Liver (tissue), 9 donors: ENCODE results near the gene HS3ST4. TPM values are rescaled to one million over a fixed set of nuclear protein-coding genes. Genes with fewer than 3 reads are reported as not detected.
"Not testable (repeated sequence)": the region's sequence is repeated elsewhere in the genome, so short reads cannot be mapped to it uniquely, and the experiment has no call there.

Experiments used
- DNase-seq: peaks from one replicate; pipeline ENCODE4 v3.0.0-alpha.2; 2017; ENCODE audit warnings: low spot score
- H3K27ac ChIP-seq, 2 donors: one replicate each; pipeline ENCODE4 v1.7.0; 2013; ENCODE audit warnings: inconsistent platforms in 2 of 2, low read length in 2 of 2, control low read depth in 1 of 2, low read depth in 1 of 2, mild to moderate bottlenecking in 1 of 2
- H3K27me3 ChIP-seq, 4 donors: one replicate each; pipeline versions ENCODE4 v1.6.1 to v1.7.0; 2013; ENCODE audit warnings: low read length in 3 of 4, inconsistent platforms in 1 of 4, mild to moderate bottlenecking in 1 of 4, moderate library complexity in 1 of 4; ENCODE audit not compliant: control insufficient read depth in 4 of 4, insufficient read depth in 4 of 4
- H3K36me3 ChIP-seq, 4 donors: one replicate each; pipeline versions ENCODE4 v1.6.1 to v1.7.0; 2013; ENCODE audit warnings: low read length in 3 of 4, mild to moderate bottlenecking in 3 of 4, low read depth in 1 of 4, moderate library complexity in 1 of 4; ENCODE audit not compliant: control insufficient read depth in 4 of 4, insufficient read depth in 3 of 4
- H3K4me1 ChIP-seq, 4 donors: one replicate each; pipeline versions ENCODE4 v1.6.1 to v1.7.0; 2013; ENCODE audit warnings: low read length in 3 of 4, mild to moderate bottlenecking in 3 of 4, moderate library complexity in 1 of 4; ENCODE audit not compliant: control insufficient read depth in 4 of 4, insufficient read depth in 4 of 4
- H3K4me3 ChIP-seq, 3 donors: one replicate each; pipeline versions ENCODE4 v1.6.1 to v1.7.0; 2013; ENCODE audit warnings: low read length in 3 of 3, control low read depth in 1 of 3, low read depth in 1 of 3, mild to moderate bottlenecking in 1 of 3
- H3K9ac ChIP-seq, 2 donors: one replicate each; pipeline ENCODE4 v1.7.0; 2013; ENCODE audit warnings: low read length in 2 of 2, mild to moderate bottlenecking in 2 of 2, moderate library complexity in 2 of 2, control low read depth in 1 of 2, low read depth in 1 of 2
- H3K9me3 ChIP-seq, 4 donors: one replicate each; pipeline versions ENCODE4 v1.6.1 to v1.7.0; 2013; ENCODE audit warnings: low read length in 3 of 4; ENCODE audit not compliant: control insufficient read depth in 4 of 4
- ATF3 ChIP-seq: IDR thresholded peaks from 2 replicates; pipeline ENCODE4 v1.6.1; 2016; ENCODE audit warnings: antibody characterized with exemption
- EGR1 ChIP-seq, 2 donors: IDR thresholded peaks; 2 replicates each; pipeline ENCODE4 v1.6.1; 2016 to 2018; ENCODE audit warnings: antibody characterized with exemption in 2 of 2, low read depth in 2 of 2
- FOXA2 ChIP-seq: IDR thresholded peaks from 2 replicates; pipeline ENCODE4 v1.6.1; 2016; ENCODE audit warnings: antibody characterized with exemption
- HNF4G ChIP-seq: IDR thresholded peaks from 2 replicates; pipeline ENCODE4 v1.6.1; 2016; ENCODE audit warnings: antibody characterized with exemption
- JUND ChIP-seq, 2 donors: IDR thresholded peaks; 2 replicates each; pipeline ENCODE4 v1.6.1; 2016; ENCODE audit warnings: antibody characterized with exemption in 2 of 2
- MAX ChIP-seq: IDR thresholded peaks from 2 replicates; pipeline ENCODE4 v1.6.1; 2016; ENCODE audit warnings: antibody characterized with exemption
- NR2F2 ChIP-seq: IDR thresholded peaks from 2 replicates; pipeline ENCODE4 v1.6.1; 2016; ENCODE audit warnings: antibody characterized with exemption
- RAD21 ChIP-seq, 2 donors: IDR thresholded peaks; 2 replicates each; pipeline ENCODE4 v1.6.1; 2016; ENCODE audit warnings: antibody characterized with exemption in 2 of 2, mild to moderate bottlenecking in 2 of 2
- REST ChIP-seq: IDR thresholded peaks from 2 replicates; pipeline ENCODE4 v1.6.1; 2016; ENCODE audit warnings: antibody characterized with exemption, mild to moderate bottlenecking
- RXRA ChIP-seq, 2 donors: IDR thresholded peaks; 2 replicates each; pipeline ENCODE4 v1.6.1; 2017 to 2018; ENCODE audit warnings: antibody characterized with exemption in 2 of 2, mild to moderate bottlenecking in 1 of 2
- SP1 ChIP-seq: IDR thresholded peaks from 2 replicates; pipeline ENCODE4 v1.6.1; 2018; ENCODE audit warnings: antibody characterized with exemption, mild to moderate bottlenecking
- TAF1 ChIP-seq: conservative IDR thresholded peaks from 2 replicates; pipeline ENCODE4 v1.6.1; 2016; ENCODE audit warnings: antibody characterized with exemption, mild to moderate bottlenecking
- YY1 ChIP-seq: IDR thresholded peaks from 2 replicates; pipeline ENCODE4 v1.6.1; 2016; ENCODE audit warnings: antibody characterized with exemption, mild to moderate bottlenecking
- WGBS: extraction: QIAGEN DNeasy Blood & Tissue Kit; methylation state at CpG from one replicate; pipeline ENCODE4 v1.1.7; 2013; 5-methylcytosine and 5-hydroxymethylcytosine counted together
- polyA plus RNA-seq, 2 donors: library from polyadenylated mRNA; stranded (reverse) in 1 of 2; unstranded in 1 of 2; fragments of 200-250 nt in 1 of 2; fragments of >200 nt in 1 of 2; fragmentation: Nextera tagmentation in 1 of 2; extraction: Ambion mirVana in 1 of 2; gene quantifications; one replicate each; pipeline versions ENCODE4 v1.2.1 to v1.2.3, GENCODE V29; 2013 to 2015
- total RNA-seq, 2 donors: library from RNA; depleted of rRNA; stranded (reverse); fragments of >200 nt; gene quantifications; one replicate each; pipeline ENCODE4 v1.2.3, GENCODE V29; 2014
- TF ChIP-seq, protein P1 (sequence below): IDR thresholded peaks from 2 replicates; pipeline ENCODE4 v1.6.1; 2016; ENCODE audit warnings: antibody characterized with exemption
- TF ChIP-seq, protein P2 (sequence below): fragments of 150-350 bp; IDR thresholded peaks from 2 replicates; pipeline ENCODE4 v1.5.1; 2017; ENCODE audit warnings: improper control_type of control experiment, low read depth, low read length; ENCODE audit not compliant: missing input control
- donor health status: healthy.
- donor health status: healthy.
- donor health status: healthy.
- donor health status: healthy.
- donor health status: healthy.

The HS3ST4 gene
- total and polyA plus RNA-seq, 4 donors = not detected

GRCh38 chr16:26026709-26027450, 335.1 kb downstream of the HS3ST4 start:
- no peak for DNase-seq
- Histone ChIP-seq H3K4me3 (no peak overlapping the region), H3K9me3 (no peaks in the 10 kb centered on the region), H3K27ac (no peak overlapping the region), H3K4me1 (no peaks in the 10 kb centered on the region), H3K9ac (no peak overlapping the region), H3K27me3 (no peaks in the 10 kb centered on the region), H3K36me3 (no peaks in the 10 kb centered on the region)
- no peak for TF ChIP-seq HNF4G
- TF ChIP-seq ATF3 = no peak
- TF ChIP-seq JUND (IDR thresholded peaks at IDR 0.05) = no peak
- no peak for TF ChIP-seq FOXA2
- TF ChIP-seq, protein P1, sequence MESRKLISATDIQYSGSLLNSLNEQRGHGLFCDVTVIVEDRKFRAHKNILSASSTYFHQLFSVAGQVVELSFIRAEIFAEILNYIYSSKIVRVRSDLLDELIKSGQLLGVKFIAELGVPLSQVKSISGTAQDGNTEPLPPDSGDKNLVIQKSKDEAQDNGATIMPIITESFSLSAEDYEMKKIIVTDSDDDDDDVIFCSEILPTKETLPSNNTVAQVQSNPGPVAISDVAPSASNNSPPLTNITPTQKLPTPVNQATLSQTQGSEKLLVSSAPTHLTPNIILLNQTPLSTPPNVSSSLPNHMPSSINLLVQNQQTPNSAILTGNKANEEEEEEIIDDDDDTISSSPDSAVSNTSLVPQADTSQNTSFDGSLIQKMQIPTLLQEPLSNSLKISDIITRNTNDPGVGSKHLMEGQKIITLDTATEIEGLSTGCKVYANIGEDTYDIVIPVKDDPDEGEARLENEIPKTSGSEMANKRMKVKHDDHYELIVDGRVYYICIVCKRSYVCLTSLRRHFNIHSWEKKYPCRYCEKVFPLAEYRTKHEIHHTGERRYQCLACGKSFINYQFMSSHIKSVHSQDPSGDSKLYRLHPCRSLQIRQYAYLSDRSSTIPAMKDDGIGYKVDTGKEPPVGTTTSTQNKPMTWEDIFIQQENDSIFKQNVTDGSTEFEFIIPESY = no peak
- TF ChIP-seq, protein P2, sequence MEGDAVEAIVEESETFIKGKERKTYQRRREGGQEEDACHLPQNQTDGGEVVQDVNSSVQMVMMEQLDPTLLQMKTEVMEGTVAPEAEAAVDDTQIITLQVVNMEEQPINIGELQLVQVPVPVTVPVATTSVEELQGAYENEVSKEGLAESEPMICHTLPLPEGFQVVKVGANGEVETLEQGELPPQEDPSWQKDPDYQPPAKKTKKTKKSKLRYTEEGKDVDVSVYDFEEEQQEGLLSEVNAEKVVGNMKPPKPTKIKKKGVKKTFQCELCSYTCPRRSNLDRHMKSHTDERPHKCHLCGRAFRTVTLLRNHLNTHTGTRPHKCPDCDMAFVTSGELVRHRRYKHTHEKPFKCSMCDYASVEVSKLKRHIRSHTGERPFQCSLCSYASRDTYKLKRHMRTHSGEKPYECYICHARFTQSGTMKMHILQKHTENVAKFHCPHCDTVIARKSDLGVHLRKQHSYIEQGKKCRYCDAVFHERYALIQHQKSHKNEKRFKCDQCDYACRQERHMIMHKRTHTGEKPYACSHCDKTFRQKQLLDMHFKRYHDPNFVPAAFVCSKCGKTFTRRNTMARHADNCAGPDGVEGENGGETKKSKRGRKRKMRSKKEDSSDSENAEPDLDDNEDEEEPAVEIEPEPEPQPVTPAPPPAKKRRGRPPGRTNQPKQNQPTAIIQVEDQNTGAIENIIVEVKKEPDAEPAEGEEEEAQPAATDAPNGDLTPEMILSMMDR = no peak
- TF ChIP-seq TAF1 = no peak
- TF ChIP-seq REST = no peak
- no peak for TF ChIP-seq NR2F2
- no peak for TF ChIP-seq RXRA (IDR thresholded peaks at IDR 0.05)
- TF ChIP-seq SP1 = no peak
- no peak for TF ChIP-seq MAX
- TF ChIP-seq YY1 = no peak
- no peak for TF ChIP-seq RAD21 (IDR thresholded peaks at IDR 0.05)
- no peak for TF ChIP-seq EGR1 (IDR thresholded peaks at IDR 0.05; ENCODE audit: low read depth in 2 of 2)
- WGBS = 74% methylated on average over 9 of the region's 9 CpGs

DNA sequence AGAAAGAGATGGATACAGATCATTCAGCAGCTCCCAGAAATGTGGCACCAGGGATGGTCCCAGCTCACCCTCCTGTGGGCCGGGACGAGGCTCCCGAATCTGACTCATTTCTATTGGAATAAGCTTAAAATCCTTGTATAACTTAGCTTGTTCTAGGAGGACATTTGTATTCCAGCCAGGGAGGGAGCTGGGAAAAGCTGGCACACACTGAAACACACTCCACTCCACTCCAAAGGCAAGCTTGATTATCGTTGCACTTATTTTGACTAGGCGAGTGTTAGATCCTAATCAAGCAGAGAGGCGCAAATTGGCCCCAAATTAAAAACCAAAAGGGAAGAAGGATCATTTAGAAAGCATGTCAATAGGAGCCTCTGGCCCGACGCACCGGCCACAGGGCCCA, 339.5 kb downstream of the HS3ST4 start:
- no peaks in the 10 kb centered on the region for H3K4me1 ChIP-seq
- no peaks in the 10 kb centered on the region for H3K36me3 ChIP-seq
- H3K4me3 ChIP-seq = no peak overlapping the region
- WGBS = 78% methylated on average over 9 of the region's 9 CpGs
- H3K9me3 ChIP-seq = no peaks in the 10 kb centered on the region
- no peak for TF ChIP-seq JUND (IDR thresholded peaks at IDR 0.05)
- H3K9ac ChIP-seq = no peak overlapping the region
- H3K27ac ChIP-seq = no peak overlapping the region
- peaks cover 0 to 5% (median 0%) of the 10 kb centered on the region in 4 donors for H3K27me3 ChIP-seq
- no peak for DNase-seq

GRCh38 chr16:26032661-26033060, 340.9 kb downstream of the HS3ST4 start:
- not testable (repeated sequence) for H3K4me3 ChIP-seq, H3K9ac ChIP-seq, H3K9me3 ChIP-seq, DNase-seq, H3K36me3 ChIP-seq, H3K27ac ChIP-seq, H3K4me1 ChIP-seq, H3K27me3 ChIP-seq
- WGBS = 87% methylated on average over 18 of the region's 18 CpGs
